GM10847 (cell line): ENCODE measurements around the gene PDE7B.

ENCODE experiments used
- POLR2A ChIP-seq: IDR thresholded peaks from 2 replicates; pipeline ENCODE4 v1.6.1; 2011; ENCODE audit not compliant: insufficient read length; ENCODE audit errors: extremely low read depth

The PDE7B gene

GRCh38 chr6:135831016-135831415 is 20.5 kb upstream of the PDE7B start:
- TF ChIP-seq POLR2A, result no peak

- TF ChIP-seq POLR2A, result no peak
Observed at GRCh38 chr6:135832166-135832565, 19.3 kb upstream of the PDE7B start.

- no peak for TF ChIP-seq POLR2A
Observed at GRCh38 chr6:135833771-135834170, 17.7 kb upstream of the PDE7B start.

- no peak for TF ChIP-seq POLR2A
Observed at GRCh38 chr6:135837735-135838449, 13.6 kb upstream of the PDE7B start.

- no peak for TF ChIP-seq POLR2A
Observed at GRCh38 chr6:135839121-135839520, 12.4 kb upstream of the PDE7B start.

- TF ChIP-seq POLR2A, result no peak
Observed at GRCh38 chr6:135842618-135843392, 8.7 kb upstream of the PDE7B start.

- no peak for TF ChIP-seq POLR2A
Observed at GRCh38 chr6:135850882-135851281, 619 bp upstream of the PDE7B start.

- TF ChIP-seq POLR2A, result no peak
Observed at GRCh38 chr6:135852746-135853145, 1.2 kb downstream of the PDE7B start.

- TF ChIP-seq POLR2A, result no peak
Observed at GRCh38 chr6:135853227-135853626, 1.7 kb downstream of the PDE7B start.

- TF ChIP-seq POLR2A, result no peak
Observed at GRCh38 chr6:135853986-135854385, 2.5 kb downstream of the PDE7B start.

- TF ChIP-seq POLR2A, result no peak
Observed at GRCh38 chr6:135854799-135855198, 3.3 kb downstream of the PDE7B start.

GRCh38 chr6:135858931-135859330 is 7.4 kb downstream of the PDE7B start:
- TF ChIP-seq POLR2A, result no peak

- no peak for TF ChIP-seq POLR2A
Observed at GRCh38 chr6:135860361-135860760, 8.9 kb downstream of the PDE7B start.

GRCh38 chr6:135861189-135861588 is 9.7 kb downstream of the PDE7B start:
- TF ChIP-seq POLR2A, result no peak

GRCh38 chr6:135866445-135867123 is 15.1 kb downstream of the PDE7B start:
- TF ChIP-seq POLR2A, result no peak

- TF ChIP-seq POLR2A, result no peak
Observed at GRCh38 chr6:135867332-135867731, 15.8 kb downstream of the PDE7B start.

- no peak for TF ChIP-seq POLR2A
Observed at GRCh38 chr6:135869857-135870256, 18.4 kb downstream of the PDE7B start.

GRCh38 chr6:135870722-135871121 is 19.2 kb downstream of the PDE7B start:
- no peak for TF ChIP-seq POLR2A
